K562 (cell line): ENCODE results near the gene SPACA9. TPM values are rescaled to one million over a fixed set of nuclear protein-coding genes. Genes with fewer than 3 reads are reported as not detected.
A peak's percentile ranks its signal among the peaks of the same experiment; 100 is the strongest.

Experiments
- ATAC-seq: fragments of 200-7000 bp; cut with Tn5 transposase; 3 replicates; pipeline ENCODE4 v1.9.1; 2020; ENCODE audit warnings: moderate library complexity
- BruUV-seq: library from RNA; stranded (reverse); fragments of 400-500 nt; replicated peaks from 2 replicates; lab custom pipeline; 2021; lab: Mats Ljungman, UMichigan
- CTCF ChIA-PET: fragments of 300-600 bp; formaldehyde crosslinking; extraction: SDS; loops from one replicate; lab custom pipeline; 2021; ENCODE audit warnings: low intra/inter-chr PET ratio; lab: Yijun Ruan, JAX
- POLR2A ChIA-PET: fragments of 300-600, 350-650 bp; sonication (Branson Sonifier 250); formaldehyde crosslinking; extraction: SDS; loops from one replicate; lab custom pipeline; 2021; ENCODE audit warnings: antibody characterized with exemption, inconsistent platforms; lab: Yijun Ruan, JAX
- DNase-seq, 4 experiments: peaks; one replicate each; pipeline versions ENCODE4 v3.0.0 to v3.0.0-alpha.2; 2011 to 2018; ENCODE audit warnings: low spot score in 3 of 4, mixed read lengths in 3 of 4; ENCODE audit errors: extremely low read depth in 1 of 4
- FAIRE-seq: peaks from 2 replicates; lab custom pipeline; 2011; peaks lifted over from hg19 to GRCh38; lab: Jason Lieb, UNC
- H2AFZ ChIP-seq: 2 replicates; pipeline ENCODE4 v1.6.0; 2011; ENCODE audit warnings: low read depth, low read length, control low read depth, inconsistent platforms
- H3K27ac ChIP-seq: fragments of 200-600 bp; 3 replicates; pipeline ENCODE4 v1.8.0; 2011; ENCODE audit warnings: low read depth, mild to moderate bottlenecking, control low read depth, inconsistent platforms, low read length, moderate library complexity, mixed read lengths; ENCODE audit errors: extremely low read depth
- H3K27me3 ChIP-seq, 2 experiments: fragments of 300-600 bp in 1 of 2; 2 replicates in 1 of 2; 3 replicates in 1 of 2; pipeline versions ENCODE4 v1.6.0 to v1.8.0; 2011; ENCODE audit warnings: inconsistent platforms in 2 of 2, low read length in 2 of 2, mild to moderate bottlenecking in 1 of 2, mixed read lengths in 1 of 2, moderate library complexity in 1 of 2; ENCODE audit not compliant: control insufficient read depth in 2 of 2, insufficient read depth in 2 of 2
- H3K36me3 ChIP-seq: fragments of 300-600 bp; 3 replicates; pipeline ENCODE4 v1.8.0; 2011; ENCODE audit warnings: mild to moderate bottlenecking, low read length, inconsistent platforms; ENCODE audit not compliant: control insufficient read depth, insufficient read depth
- H3K4me1 ChIP-seq, 2 experiments: fragments of 200-600 bp in 1 of 2; replicated peaks in 1 of 2; 2 replicates in 1 of 2; 3 replicates in 1 of 2; pipeline versions ENCODE4 v1.5.1 to v1.8.0; 2011; ENCODE audit warnings: inconsistent platforms in 2 of 2, low read length in 2 of 2, mild to moderate bottlenecking in 1 of 2, mixed read lengths in 1 of 2, moderate library complexity in 1 of 2; ENCODE audit not compliant: control insufficient read depth in 2 of 2, insufficient read depth in 2 of 2
- H3K4me2 ChIP-seq: 2 replicates; pipeline ENCODE4 v1.6.1; 2011; ENCODE audit warnings: low read length, control low read depth, inconsistent platforms, mixed read lengths; ENCODE audit not compliant: insufficient read depth
- H3K4me3 ChIP-seq: fragments of 200-600 bp; sonication (generic), shearing (Covaris generic); 2 replicates; pipeline ENCODE4 v1.5.1; 2016; ENCODE audit warnings: control low read depth, inconsistent platforms
- H3K79me2 ChIP-seq: fragments of 200-600 bp; 3 replicates; pipeline ENCODE4 v1.8.0; 2011; ENCODE audit warnings: low read length, inconsistent platforms; ENCODE audit not compliant: control insufficient read depth, insufficient read depth
- H3K9ac ChIP-seq, 2 experiments: 2 replicates each; pipeline versions ENCODE4 v1.6.0 to v1.6.1; 2011; ENCODE audit warnings: low read depth in 2 of 2, low read length in 2 of 2, control low read depth in 1 of 2, inconsistent platforms in 1 of 2, mild to moderate bottlenecking in 1 of 2, mixed read lengths in 1 of 2; ENCODE audit not compliant: insufficient read depth in 1 of 2
- H3K9me1 ChIP-seq: one replicate; pipeline ENCODE4 v1.6.0; 2011; ENCODE audit warnings: inconsistent platforms, mild to moderate bottlenecking, low read length, moderate library complexity; ENCODE audit not compliant: control insufficient read depth, insufficient read depth
- H3K9me3 ChIP-seq: replicated peaks from 2 replicates; pipeline ENCODE4 v1.5.1; 2011; ENCODE audit warnings: low read depth, low read length, inconsistent platforms; ENCODE audit not compliant: control insufficient read depth, insufficient read depth
- H4K20me1 ChIP-seq: replicated peaks from 2 replicates; pipeline ENCODE4 v1.6.1; 2011; ENCODE audit warnings: low read length, inconsistent platforms, mixed read lengths; ENCODE audit not compliant: control insufficient read depth, insufficient read depth
- ARID3B ChIP-seq: fragments of 250-450 bp; sonication (Bioruptor Pico); IDR thresholded peaks from 2 replicates; pipeline ENCODE4 v1.4.0; 2020; ENCODE audit warnings: borderline replicate concordance
- BRD4 ChIP-seq: fragments of 200-600 bp; sonication (generic); IDR thresholded peaks from 2 replicates; pipeline ENCODE4 v1.6.1; 2017; ENCODE audit warnings: inconsistent platforms
- CBX5 ChIP-seq: IDR thresholded peaks from 2 replicates; pipeline ENCODE4 v1.6.1; 2014; ENCODE audit warnings: low read depth, borderline replicate concordance
- IFI16 ChIP-seq: fragments of 250-450 bp; sonication (Bioruptor Pico); IDR thresholded peaks from 2 replicates; pipeline ENCODE4 v2.1.2; 2022; ENCODE audit warnings: mild to moderate bottlenecking, inconsistent platforms
- NFIC ChIP-seq: fragments of 450-650 bp; IDR thresholded peaks from 2 replicates; pipeline ENCODE4 v1.6.1; 2017; ENCODE audit warnings: mild to moderate bottlenecking, inconsistent platforms
- NRF1 ChIP-seq, 2 experiments: fragments of 450-650 bp; IDR thresholded peaks in 1 of 2; conservative IDR thresholded peaks in 1 of 2; 2 replicates each; pipeline ENCODE4 v1.6.1; 2014; ENCODE audit warnings: mild to moderate bottlenecking in 2 of 2
- PBX2 ChIP-seq, 2 experiments: IDR thresholded peaks in 1 of 2; conservative IDR thresholded peaks in 1 of 2; 2 replicates each; pipeline ENCODE4 v1.6.1; 2016; ENCODE audit warnings: low read depth in 2 of 2, mild to moderate bottlenecking in 1 of 2, missing compliant biosample characterization in 1 of 2, missing genetic modification characterization in 1 of 2, moderate library complexity in 1 of 2
- PHF21A ChIP-seq: fragments of 450-650 bp; IDR thresholded peaks from 2 replicates; pipeline ENCODE4 v1.6.1; 2017; ENCODE audit warnings: low read depth, borderline replicate concordance
- ZFP30 ChIP-seq: fragments of 250-450 bp; sonication (Bioruptor Pico); IDR thresholded peaks from 2 replicates; pipeline ENCODE4 v1.8.0; 2022; ENCODE audit warnings: moderate library complexity, mild to moderate bottlenecking, inconsistent platforms, borderline replicate concordance
- ZKSCAN3 ChIP-seq: fragments of 250-450 bp; sonication (Bioruptor Pico); IDR thresholded peaks from 2 replicates; pipeline ENCODE4 v1.4.0; 2020
- ZNF24 ChIP-seq: fragments of 450-650 bp; IDR thresholded peaks from 2 replicates; pipeline ENCODE4 v1.6.1; 2016
- ZNF511 ChIP-seq: sonication (generic); formaldehyde crosslinking; IDR thresholded peaks from 2 replicates; pipeline ENCODE4 v1.8.0; 2022; ENCODE audit warnings: mild to moderate bottlenecking, missing genetic modification reagents
- ZNF584 ChIP-seq: fragments of 200-800 bp; sonication (Bioruptor generic); IDR thresholded peaks from 2 replicates; pipeline ENCODE4 v1.6.1; 2016; ENCODE audit warnings: low read depth, mild to moderate bottlenecking, missing genetic modification characterization, missing compliant biosample characterization
- ZNF696 ChIP-seq: fragments of 250-450 bp; sonication (Bioruptor Pico); conservative IDR thresholded peaks from 2 replicates; pipeline ENCODE4 v1.4.0; 2020; ENCODE audit warnings: mild to moderate bottlenecking, moderate library complexity
- WGBS: fragments of 100-300 bp; shearing (Covaris generic); methylation state at CpG from one replicate; pipeline ENCODE4 v1.1.6; 2016; ENCODE audit warnings: low coverage, mixed read lengths; ENCODE audit not compliant: insufficient coverage; ENCODE audit errors: missing lambda C conversion rate; 5-methylcytosine and 5-hydroxymethylcytosine counted together
- in situ Hi-C: fragments of 300-500 bp; cut with MboI; formaldehyde crosslinking; loops from 4 replicates; pipeline ENCODE4 v1.15.0; 2018; ENCODE audit warnings: inconsistent platforms, mixed read lengths
- intact Hi-C: fragments of 100-400 bp; cut with micrococcal nuclease; formaldehyde crosslinking; loops from 2 replicates; pipeline ENCODE4 v1.14.2; 2022
- polyA plus RNA-seq, 8 experiments: library from polyadenylated mRNA; depleted of rRNA in 4 of 8; stranded (reverse) in 5 of 8; unstranded in 3 of 8; fragments of >200 nt; fragmentation: Nextera tagmentation in 2 of 8; fragmentation: Illumina TruSeq in 1 of 8; extraction: Ambion mirVana in 2 of 8; extraction: Trizol in 1 of 8; gene quantifications; 2 replicates each; pipeline versions ENCODE4 v1.2.1 to v1.2.3, GENCODE V29; 2011 to 2014; ENCODE audit warnings: inconsistent platforms in 1 of 8, missing spikeins in 1 of 8
- total RNA-seq, 7 experiments: library from RNA; depleted of rRNA in 6 of 7; stranded (reverse); fragments of >200 nt in 6 of 7; fragmentation: Illumina TruSeq in 2 of 7; extraction: Trizol in 2 of 7; gene quantifications; 2 replicates each; pipeline versions ENCODE4 v1.2.1 to v1.2.3, GENCODE V29; 2011 to 2021; ENCODE audit warnings: low replicate concordance in 1 of 7

The SPACA9 gene
- total and polyA plus RNA-seq, 9 of the 15 experiments (the other 6 are each of a cell fraction or from before 2014, with no cell fraction given): 0.06 to 0.51 (median 0.36) TPM

- TF ChIP-seq CBX5: no peak
- peak; percentile 45 to 51; a peak in 3 of 4 replicates for TF ChIP-seq NRF1 (conservative IDR thresholded peaks at IDR 0.05 in 1 of 2, IDR thresholded peaks at IDR 0.05 in 1 of 2)
- TF ChIP-seq ARID3B (CRISPR knock-in tag): no peak
- TF ChIP-seq ZNF696: no peak
- no peak for TF ChIP-seq ZNF584 (CRISPR knock-in tag)
Observed at GRCh38 chr9:132842124-132843044, 36.3 kb upstream of the SPACA9 start (continued).

GRCh38 chr9:132846109-132846917 is 32.4 kb upstream of the SPACA9 start:
- no TSS peak for BruUV-seq
- WGBS: 3% methylated on average over 12 of the region's 12 CpGs
- intact Hi-C loops: no loop called here
- Histone ChIP-seq H3K36me3 (no peaks in the 10 kb centered on the region), H3K27me3 (peaks cover 18 to 48% of the 10 kb centered on the region in 2 experiments; a peak in 4 of 5 replicates), H3K4me3 (no peak overlapping the region), H3K4me2 (no peak overlapping the region), H3K4me1 (no peaks in the 10 kb centered on the region; a peak in 1 of 5 replicates), H3K27ac (no peak overlapping the region), H3K9ac (no peak overlapping the region), H4K20me1 (no peaks in the 10 kb centered on the region), H3K9me1 (no peaks in the 10 kb centered on the region), H3K79me2 (no peaks in the 10 kb centered on the region), H2AFZ (no peak overlapping the region), H3K9me3 (no peaks in the 10 kb centered on the region)
- FAIRE-seq (no peak), DNase-seq (no peak), ATAC-seq (no peak)
- CTCF ChIA-PET: no interaction called here
- POLR2A ChIA-PET: interaction anchor here (0.9 to 1.0 kb wide), 2 partner anchors 11 to 45 kb away, joined by 3 read pairs; no protein-coding TSS in a partner anchor
- in situ Hi-C loops: no loop called here
- TF ChIP-seq ZNF511 (no peak), ZNF24 (peak; percentile 75; the same call in 1 of the 2 replicates), NFIC (peak; percentile 75), BRD4 (no peak), PHF21A (no peak), ZKSCAN3 (CRISPR knock-in tag) (no peak), ZFP30 (CRISPR knock-in tag) (no peak), IFI16 (no peak), PBX2 (CRISPR knock-in tag; IDR thresholded peaks at IDR 0.05; ENCODE audit: low read depth) (no peak), PBX2 (tag; conservative IDR thresholded peaks at IDR 0.05; ENCODE audit: low read depth) (no peak)
